Fibroblast of mammary gland (primary cell): ENCODE measurements around the gene XPOT.

Experiments
- DNase-seq: peaks from one replicate; pipeline ENCODE4 v3.0.0-alpha.2; 2010; ENCODE audit warnings: low read depth
- H3K4me3 ChIP-seq: 2 replicates; pipeline ENCODE4 v1.5.1; 2011; ENCODE audit warnings: low read depth, mild to moderate bottlenecking, low read length, moderate library complexity; ENCODE audit not compliant: control insufficient read depth
- CTCF ChIP-seq: conservative IDR thresholded peaks from 2 replicates; pipeline ENCODE4 v1.5.1; 2011; ENCODE audit warnings: low read depth, low read length, inconsistent platforms; ENCODE audit not compliant: control insufficient read depth, insufficient read depth

The XPOT gene

GRCh38 chr12:64418209-64418608 lies 14.0 kb downstream of the XPOT start:
- no peak for DNase-seq
- no peak for TF ChIP-seq CTCF
- no peak overlapping the region for H3K4me3 ChIP-seq

GRCh38 chr12:64419696-64420095 lies 15.5 kb downstream of the XPOT start:
- H3K4me3 ChIP-seq = no peak overlapping the region
- DNase-seq = no peak
- no peak for TF ChIP-seq CTCF

GRCh38 chr12:64427988-64428387 lies 23.8 kb downstream of the XPOT start:
- H3K4me3 ChIP-seq = no peak overlapping the region
- TF ChIP-seq CTCF = no peak

GRCh38 chr12:64428956-64429355 lies 24.8 kb downstream of the XPOT start:
- DNase-seq = no peak
- H3K4me3 ChIP-seq = no peak overlapping the region
- TF ChIP-seq CTCF = no peak

More at GRCh38 chr12:64427988-64428387, 23.8 kb downstream of the XPOT start:
- DNase-seq = no peak

- no peak for TF ChIP-seq CTCF
- H3K4me3 ChIP-seq = no peak overlapping the region
- no peak for DNase-seq
These were observed 26.7 kb downstream of the XPOT start for GRCh38 chr12:64430886-64431285.

GRCh38 chr12:64431791-64432190 lies 27.6 kb downstream of the XPOT start:
- no peak for TF ChIP-seq CTCF
- peak; percentile 14 for DNase-seq
- H3K4me3 ChIP-seq = no peak overlapping the region

- H3K4me3 ChIP-seq = no peak overlapping the region
- DNase-seq = no peak
- TF ChIP-seq CTCF = no peak
These were observed 29.7 kb downstream of the XPOT start for GRCh38 chr12:64433915-64434314.
